Measurements from ENCODE around the gene TOM1L1.

The TOM1L1 gene

DNA sequence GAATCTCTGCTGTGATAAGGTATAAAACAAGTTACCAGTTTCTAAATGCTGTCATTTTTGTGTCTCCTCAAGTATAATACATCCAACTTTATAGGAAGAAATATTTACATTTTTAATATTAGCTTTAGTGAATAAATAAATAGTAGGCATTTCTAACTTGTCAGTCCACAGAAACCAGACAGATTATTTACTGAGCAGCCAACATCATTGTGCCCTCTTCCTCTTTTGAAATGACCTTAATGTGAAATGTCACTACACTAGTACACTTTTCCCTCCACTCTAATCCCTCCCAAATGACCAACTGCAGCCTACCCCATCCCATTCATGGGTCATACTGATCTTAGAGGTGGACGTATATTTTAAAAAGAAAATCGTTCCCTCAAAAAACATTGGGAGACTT is 77.1 kb downstream of the TOM1L1 start:
- H3K27me3 ChIP-seq (ENCODE audit: control insufficient read depth, insufficient read depth, low read length), result no peaks in the 10 kb centered on the region
- no peak overlapping the region for H3K9ac ChIP-seq (ENCODE audit: low read depth, low read length)
- no peaks in the 10 kb centered on the region for H3K9me3 ChIP-seq (ENCODE audit: control insufficient read depth, insufficient read depth, low read length)
- no peak overlapping the region for H3K4me3 ChIP-seq (ENCODE audit: low read depth, low read length)
- no peaks in the 10 kb centered on the region for H3K36me3 ChIP-seq (ENCODE audit: control insufficient read depth, insufficient read depth, low read length)
- H3K4me1 ChIP-seq (ENCODE audit: control insufficient read depth, insufficient read depth, low read length), result no peaks in the 10 kb centered on the region

DNA sequence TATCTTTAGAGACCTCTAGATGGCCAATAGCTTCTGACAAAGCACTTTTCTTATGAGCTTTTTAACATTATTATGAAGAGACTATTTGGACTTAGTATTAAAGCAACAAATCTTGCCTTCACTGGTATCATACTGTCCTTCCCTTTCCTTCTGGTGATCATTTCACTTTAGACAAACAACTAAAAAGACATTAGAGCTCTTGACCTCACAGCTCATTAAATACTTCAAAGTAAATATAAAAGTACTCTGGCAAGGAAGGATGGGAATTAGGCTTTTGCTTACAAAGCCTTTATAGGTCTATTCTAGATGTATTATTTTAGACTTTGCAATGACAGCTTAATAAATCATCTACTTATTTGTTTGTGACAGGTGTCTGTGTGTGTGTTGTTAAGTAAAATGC is 79.0 kb downstream of the TOM1L1 start:
- Histone ChIP-seq H3K36me3 (ENCODE audit: control insufficient read depth, insufficient read depth, low read length) (no peaks in the 10 kb centered on the region), H3K4me3 (ENCODE audit: low read depth, low read length) (no peak overlapping the region), H3K9ac (ENCODE audit: low read depth, low read length) (no peak overlapping the region), H3K4me1 (ENCODE audit: control insufficient read depth, insufficient read depth, low read length) (no peaks in the 10 kb centered on the region), H3K9me3 (ENCODE audit: control insufficient read depth, insufficient read depth, low read length) (no peaks in the 10 kb centered on the region), H3K27me3 (ENCODE audit: control insufficient read depth, insufficient read depth, low read length) (no peaks in the 10 kb centered on the region)

DNA sequence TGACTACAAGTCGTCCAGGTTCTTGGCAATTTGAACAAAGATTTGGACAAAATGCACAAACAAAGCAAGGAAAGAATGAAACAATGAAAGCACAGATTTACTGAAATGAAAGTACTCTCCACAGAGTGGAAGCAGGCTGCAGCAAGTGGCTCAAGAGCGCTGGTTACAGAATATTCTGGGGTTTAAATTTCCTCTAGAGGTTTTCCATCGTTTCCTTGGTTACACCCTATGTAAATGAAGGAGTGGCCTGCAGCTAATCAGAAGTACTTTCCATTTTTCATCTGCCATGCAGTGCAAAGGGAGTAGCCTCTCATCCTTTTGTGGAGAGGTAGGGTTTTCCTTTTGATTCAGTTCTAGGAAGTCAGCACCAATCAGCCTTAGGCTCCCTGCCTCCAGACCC is 79.7 kb downstream of the TOM1L1 start:
- Histone ChIP-seq H3K9ac (ENCODE audit: low read depth, low read length) (no peak overlapping the region), H3K36me3 (ENCODE audit: control insufficient read depth, insufficient read depth, low read length) (no peaks in the 10 kb centered on the region), H3K4me3 (ENCODE audit: low read depth, low read length) (no peak overlapping the region), H3K9me3 (ENCODE audit: control insufficient read depth, insufficient read depth, low read length) (no peaks in the 10 kb centered on the region), H3K27me3 (ENCODE audit: control insufficient read depth, insufficient read depth, low read length) (no peaks in the 10 kb centered on the region), H3K4me1 (ENCODE audit: control insufficient read depth, insufficient read depth, low read length) (no peaks in the 10 kb centered on the region)

DNA sequence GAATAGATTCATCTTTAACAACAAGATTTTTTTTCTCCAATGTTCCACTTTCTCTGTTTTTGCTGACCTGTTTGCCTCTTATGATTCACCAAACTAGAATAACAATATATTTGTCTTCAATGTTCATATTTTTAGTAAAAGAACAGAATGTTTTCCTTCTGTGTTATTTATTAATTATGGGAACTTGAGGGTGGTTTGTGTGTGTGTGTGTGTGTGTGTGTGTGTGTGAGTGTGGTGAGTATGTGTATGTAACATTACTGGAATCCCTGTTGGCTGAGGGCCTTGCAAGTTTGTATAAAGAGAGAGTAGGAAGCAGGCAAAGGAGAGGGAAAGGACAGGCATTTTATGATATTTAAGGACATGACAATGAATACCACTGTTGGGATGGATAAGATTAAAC is 81.7 kb downstream of the TOM1L1 start:
- no peak overlapping the region for H3K9ac ChIP-seq (ENCODE audit: low read depth, low read length)
- H3K4me1 ChIP-seq (ENCODE audit: control insufficient read depth, insufficient read depth, low read length), result no peaks in the 10 kb centered on the region
- no peaks in the 10 kb centered on the region for H3K9me3 ChIP-seq (ENCODE audit: control insufficient read depth, insufficient read depth, low read length)
- no peaks in the 10 kb centered on the region for H3K36me3 ChIP-seq (ENCODE audit: control insufficient read depth, insufficient read depth, low read length)
- H3K4me3 ChIP-seq (ENCODE audit: low read depth, low read length), result no peak overlapping the region
- no peaks in the 10 kb centered on the region for H3K27me3 ChIP-seq (ENCODE audit: control insufficient read depth, insufficient read depth, low read length)

DNA sequence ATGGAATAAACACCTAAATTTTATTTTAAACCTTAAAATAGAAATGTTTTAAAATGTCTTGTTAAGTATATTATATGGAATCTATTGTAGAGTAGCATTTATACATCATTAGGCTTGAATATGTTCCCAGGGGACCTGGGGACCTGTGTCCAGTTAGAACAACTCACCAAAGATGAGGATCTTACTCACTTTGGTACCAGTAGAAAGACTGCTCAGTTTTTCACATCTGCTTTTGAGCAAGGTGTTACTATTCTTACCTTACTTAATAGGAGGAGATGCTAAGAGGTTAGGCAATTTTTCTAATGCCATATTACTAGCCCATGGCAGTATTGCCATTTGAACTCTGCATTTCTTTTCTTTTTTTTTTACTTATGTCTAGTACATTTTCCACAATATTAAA is 82.6 kb downstream of the TOM1L1 start:
- no peaks in the 10 kb centered on the region for H3K36me3 ChIP-seq (ENCODE audit: control insufficient read depth, insufficient read depth, low read length)
- H3K4me3 ChIP-seq (ENCODE audit: low read depth, low read length), result no peak overlapping the region
- H3K9ac ChIP-seq (ENCODE audit: low read depth, low read length), result no peak overlapping the region
- no peaks in the 10 kb centered on the region for H3K4me1 ChIP-seq (ENCODE audit: control insufficient read depth, insufficient read depth, low read length)
- H3K9me3 ChIP-seq (ENCODE audit: control insufficient read depth, insufficient read depth, low read length), result no peaks in the 10 kb centered on the region
- H3K27me3 ChIP-seq (ENCODE audit: control insufficient read depth, insufficient read depth, low read length), result no peaks in the 10 kb centered on the region

DNA sequence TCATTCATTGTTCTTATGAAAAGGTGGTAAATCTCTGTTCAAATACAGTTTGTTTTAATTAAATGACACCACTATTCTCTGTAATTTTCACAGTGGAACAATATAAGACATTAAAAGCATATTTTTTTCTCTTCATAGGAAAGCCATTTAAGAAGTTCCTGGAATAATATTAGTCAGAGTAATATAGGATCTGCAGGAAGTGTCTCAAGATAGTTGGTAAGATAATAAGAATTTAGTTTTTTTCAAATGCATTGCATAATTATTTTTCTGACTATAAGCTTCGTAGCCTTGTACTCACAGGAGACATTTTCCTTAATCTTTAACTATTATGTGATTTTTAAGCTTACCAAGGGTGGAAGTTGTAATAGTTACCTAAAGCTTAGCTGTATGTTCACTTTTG is 84.8 kb downstream of the TOM1L1 start:
- no peaks in the 10 kb centered on the region for H3K9me3 ChIP-seq (ENCODE audit: control insufficient read depth, insufficient read depth, low read length)
- H3K36me3 ChIP-seq (ENCODE audit: control insufficient read depth, insufficient read depth, low read length), result no peaks in the 10 kb centered on the region
- no peak overlapping the region for H3K4me3 ChIP-seq (ENCODE audit: low read depth, low read length)
- no peaks in the 10 kb centered on the region for H3K27me3 ChIP-seq (ENCODE audit: control insufficient read depth, insufficient read depth, low read length)
- no peaks in the 10 kb centered on the region for H3K4me1 ChIP-seq (ENCODE audit: control insufficient read depth, insufficient read depth, low read length)
- no peak overlapping the region for H3K9ac ChIP-seq (ENCODE audit: low read depth, low read length)

DNA sequence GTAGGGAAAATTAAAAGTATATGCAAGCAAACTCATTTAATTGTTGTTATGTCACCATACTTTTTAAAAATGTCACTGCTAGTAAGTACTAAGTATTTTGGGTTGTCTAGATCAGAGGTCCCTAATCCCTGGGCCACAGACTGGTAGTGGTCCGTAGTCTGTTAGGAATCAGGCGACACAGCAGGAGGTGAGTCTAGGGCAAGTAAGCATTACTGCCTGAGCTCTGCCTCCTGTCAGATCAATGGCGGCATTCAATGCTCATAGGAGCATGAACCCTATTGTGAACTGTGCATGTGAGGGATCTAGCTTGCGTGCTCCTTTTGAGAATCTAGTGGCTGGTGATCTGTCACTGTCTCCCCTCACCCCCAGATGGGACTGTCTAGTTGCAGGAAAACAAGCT is 89.5 kb downstream of the TOM1L1 start:
- Histone ChIP-seq H3K9ac (ENCODE audit: low read depth, low read length) (no peak overlapping the region), H3K4me3 (ENCODE audit: low read depth, low read length) (no peak overlapping the region), H3K9me3 (ENCODE audit: control insufficient read depth, insufficient read depth, low read length) (no peaks in the 10 kb centered on the region), H3K4me1 (ENCODE audit: control insufficient read depth, insufficient read depth, low read length) (no peaks in the 10 kb centered on the region), H3K36me3 (ENCODE audit: control insufficient read depth, insufficient read depth, low read length) (no peaks in the 10 kb centered on the region), H3K27me3 (ENCODE audit: control insufficient read depth, insufficient read depth, low read length) (no peaks in the 10 kb centered on the region)

DNA sequence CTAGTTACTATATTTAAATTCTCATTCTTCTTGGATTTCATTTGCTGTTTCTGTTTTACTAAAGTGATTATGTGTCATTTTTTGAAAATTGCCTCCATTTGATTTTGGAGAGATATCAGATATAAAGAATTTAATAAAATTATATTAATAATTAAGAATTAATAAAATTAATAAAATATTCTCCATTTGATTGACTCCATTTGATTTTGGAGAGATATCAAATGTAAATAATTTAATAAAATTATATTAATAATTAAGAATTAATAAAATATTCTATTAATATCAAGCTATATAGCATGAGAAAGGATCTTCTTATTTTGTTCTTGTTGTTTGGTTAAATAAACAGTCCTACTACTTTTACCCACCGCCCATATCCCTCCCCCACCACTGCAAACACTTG is 90.9 kb downstream of the TOM1L1 start:
- Histone ChIP-seq H3K9ac (ENCODE audit: low read depth, low read length) (no peak overlapping the region), H3K4me1 (ENCODE audit: control insufficient read depth, insufficient read depth, low read length) (no peaks in the 10 kb centered on the region)

DNA sequence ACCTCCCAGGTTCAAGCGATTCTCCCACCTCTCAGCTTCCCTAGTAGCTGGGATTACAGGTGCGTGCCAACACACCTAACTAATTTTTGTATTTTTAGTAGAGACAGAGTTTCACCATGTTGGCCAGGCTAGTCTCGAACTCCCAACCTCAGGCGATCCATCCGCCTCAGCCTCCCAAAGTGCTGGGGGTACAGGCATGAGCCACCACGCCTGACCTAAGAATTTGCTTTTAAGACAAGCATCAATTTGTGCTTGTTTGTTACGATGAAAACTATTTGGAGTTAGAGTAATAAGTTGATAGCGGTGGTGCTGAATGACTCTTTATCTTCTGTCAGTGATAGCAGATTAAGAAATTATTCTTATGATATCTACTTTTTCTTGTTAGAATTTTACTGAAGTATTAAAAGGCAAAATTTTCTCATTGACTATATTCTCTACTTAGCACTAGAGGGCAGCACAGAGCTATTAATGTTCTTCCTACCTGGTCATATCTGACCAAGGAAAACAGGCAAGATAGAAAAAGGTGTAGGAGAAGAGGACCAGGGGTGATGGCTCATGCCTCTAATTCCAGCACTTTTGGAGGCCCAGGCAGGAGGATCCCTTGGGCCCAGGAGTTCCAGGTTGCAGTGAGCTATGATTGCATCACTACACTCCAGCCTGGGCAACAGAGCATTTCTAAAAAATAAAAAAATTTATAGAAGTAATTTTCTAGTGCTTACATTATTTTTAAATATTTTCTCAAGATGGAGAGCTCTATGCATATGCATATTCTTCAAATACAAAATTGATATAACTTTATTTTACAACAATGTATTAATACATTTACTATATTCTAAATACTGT is 92.4 kb downstream of the TOM1L1 start:
- H3K27me3 ChIP-seq (ENCODE audit: control insufficient read depth, insufficient read depth, low read length), result no peaks in the 10 kb centered on the region
- H3K9ac ChIP-seq (ENCODE audit: low read depth, low read length), result no peak overlapping the region
- H3K4me1 ChIP-seq (ENCODE audit: control insufficient read depth, insufficient read depth, low read length), result no peaks in the 10 kb centered on the region
- no peak overlapping the region for H3K4me3 ChIP-seq (ENCODE audit: low read depth, low read length)
- H3K9me3 ChIP-seq (ENCODE audit: control insufficient read depth, insufficient read depth, low read length), result no peaks in the 10 kb centered on the region
- H3K36me3 ChIP-seq (ENCODE audit: control insufficient read depth, insufficient read depth, low read length), result no peaks in the 10 kb centered on the region

More for the DNA sequence above, 90.9 kb downstream of the TOM1L1 start:
- no peaks in the 10 kb centered on the region for H3K9me3 ChIP-seq (ENCODE audit: control insufficient read depth, insufficient read depth, low read length)
- H3K36me3 ChIP-seq (ENCODE audit: control insufficient read depth, insufficient read depth, low read length), result no peaks in the 10 kb centered on the region
- H3K27me3 ChIP-seq (ENCODE audit: control insufficient read depth, insufficient read depth, low read length), result no peaks in the 10 kb centered on the region
- H3K4me3 ChIP-seq (ENCODE audit: low read depth, low read length), result no peak overlapping the region

DNA sequence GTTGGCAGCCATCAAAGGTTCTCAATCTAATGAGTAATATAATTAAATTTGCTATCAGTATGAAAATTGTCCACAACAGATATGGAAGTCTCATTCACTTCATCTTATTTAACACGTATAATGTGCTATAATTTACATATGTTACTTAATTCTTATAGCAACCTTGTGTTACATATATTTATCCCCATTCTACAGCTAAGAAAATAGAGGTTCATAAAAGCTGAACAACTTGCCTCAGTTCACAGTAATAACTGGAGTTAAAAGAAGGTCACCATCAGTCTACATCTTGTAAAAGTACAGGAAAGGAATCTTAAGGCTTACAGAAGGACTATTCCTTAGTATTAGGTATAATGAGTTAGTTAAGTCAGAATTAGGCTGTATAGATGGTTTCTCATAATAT is 95.8 kb downstream of the TOM1L1 start:
- Histone ChIP-seq H3K4me1 (ENCODE audit: control insufficient read depth, insufficient read depth, low read length) (no peaks in the 10 kb centered on the region), H3K9me3 (ENCODE audit: control insufficient read depth, insufficient read depth, low read length) (no peaks in the 10 kb centered on the region), H3K27me3 (ENCODE audit: control insufficient read depth, insufficient read depth, low read length) (no peaks in the 10 kb centered on the region), H3K4me3 (ENCODE audit: low read depth, low read length) (no peak overlapping the region), H3K9ac (ENCODE audit: low read depth, low read length) (no peak overlapping the region), H3K36me3 (ENCODE audit: control insufficient read depth, insufficient read depth, low read length) (no peaks in the 10 kb centered on the region)

DNA sequence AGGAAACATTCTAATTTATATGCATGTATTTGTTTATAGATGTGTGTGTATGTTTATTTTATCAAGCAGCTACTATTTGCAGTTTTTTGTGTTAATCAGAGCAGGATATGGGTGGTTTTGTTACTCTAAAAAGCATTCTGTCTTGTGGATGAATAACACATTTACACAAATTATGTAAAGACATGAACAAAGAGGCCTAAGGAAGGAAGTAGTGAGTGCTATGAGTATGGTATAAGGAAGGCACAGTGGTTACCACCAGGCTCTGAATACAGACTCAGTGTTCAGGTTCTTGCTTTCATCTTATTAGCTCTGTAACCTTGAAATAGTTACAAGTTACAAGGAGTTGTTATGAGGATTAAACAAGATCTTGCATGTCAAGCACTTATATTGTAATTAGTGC is 101.8 kb downstream of the TOM1L1 start:
- no peaks in the 10 kb centered on the region for H3K27me3 ChIP-seq (ENCODE audit: control insufficient read depth, insufficient read depth, low read length)
- H3K9me3 ChIP-seq (ENCODE audit: control insufficient read depth, insufficient read depth, low read length), result no peaks in the 10 kb centered on the region
- no peak overlapping the region for H3K9ac ChIP-seq (ENCODE audit: low read depth, low read length)
- H3K36me3 ChIP-seq (ENCODE audit: control insufficient read depth, insufficient read depth, low read length), result no peaks in the 10 kb centered on the region
- no peak overlapping the region for H3K4me3 ChIP-seq (ENCODE audit: low read depth, low read length)
- H3K4me1 ChIP-seq (ENCODE audit: control insufficient read depth, insufficient read depth, low read length), result no peaks in the 10 kb centered on the region

DNA sequence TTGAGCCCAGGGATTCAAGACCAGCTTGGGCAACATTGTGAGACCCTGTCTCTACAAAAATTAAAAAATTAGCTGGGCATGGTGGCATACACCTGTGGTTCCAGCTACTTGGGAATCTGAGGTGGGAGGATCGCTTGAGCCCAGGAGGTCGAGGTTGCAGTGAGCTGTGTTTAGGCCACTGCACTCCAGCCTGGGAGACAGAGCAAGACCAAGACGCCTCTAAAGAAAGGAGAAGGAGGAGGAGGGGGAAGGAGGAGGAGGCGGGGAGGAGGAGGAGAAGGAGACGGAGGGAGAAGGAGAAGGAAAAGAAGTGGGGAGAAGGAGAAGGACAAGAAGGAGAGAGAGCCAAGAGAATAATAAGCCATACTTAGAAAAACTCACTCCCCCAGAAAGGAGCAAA is 103.8 kb downstream of the TOM1L1 start:
- Histone ChIP-seq H3K27me3 (ENCODE audit: control insufficient read depth, insufficient read depth, low read length) (no peaks in the 10 kb centered on the region), H3K4me1 (ENCODE audit: control insufficient read depth, insufficient read depth, low read length) (no peaks in the 10 kb centered on the region), H3K4me3 (ENCODE audit: low read depth, low read length) (no peak overlapping the region), H3K9me3 (ENCODE audit: control insufficient read depth, insufficient read depth, low read length) (no peaks in the 10 kb centered on the region), H3K9ac (ENCODE audit: low read depth, low read length) (no peak overlapping the region), H3K36me3 (ENCODE audit: control insufficient read depth, insufficient read depth, low read length) (no peaks in the 10 kb centered on the region)

All from iPS-15b (cell line).